Psoas muscle (tissue), 8 donors: Measurements from ENCODE around the gene DNASE2B. TPM values are rescaled to one million over a fixed set of nuclear protein-coding genes. Genes with fewer than 3 reads are reported as not detected.

Experiments used
- ATAC-seq, 4 donors: fragments of 200-7000 bp; cut with Tn5 transposase; one replicate each; pipeline ENCODE4 v1.9.1; 2020; ENCODE audit warnings: moderate library complexity in 3 of 4, mild to moderate bottlenecking in 2 of 4
- DNase-seq, 2 donors: peaks; one replicate each; pipeline ENCODE4 v3.0.0-alpha.2; 2020
- H3K27ac ChIP-seq: fragments of 200-600 bp; one replicate; pipeline ENCODE4 v1.8.0; 2022
- H3K27me3 ChIP-seq, 3 donors: fragments of 200-600 bp in 1 of 3; one replicate each; pipeline versions ENCODE4 v1.6.1 to v1.8.0; 2013 to 2022; ENCODE audit warnings: low read length in 2 of 3, mild to moderate bottlenecking in 2 of 3, moderate library complexity in 1 of 3; ENCODE audit not compliant: insufficient read depth in 3 of 3
- H3K36me3 ChIP-seq, 2 donors: fragments of 200-600 bp in 1 of 2; one replicate each; pipeline versions ENCODE4 v1.6.1 to v1.8.0; 2013 to 2022; ENCODE audit warnings: low read depth in 1 of 2, mild to moderate bottlenecking in 1 of 2, moderate library complexity in 1 of 2; ENCODE audit not compliant: insufficient read depth in 1 of 2
- H3K4me1 ChIP-seq: fragments of 200-600 bp; one replicate; pipeline ENCODE4 v1.8.0; 2022
- H3K4me3 ChIP-seq: fragments of 200-600 bp; one replicate; pipeline ENCODE4 v1.8.0; 2022; ENCODE audit warnings: mild to moderate bottlenecking
- H3K9me3 ChIP-seq: fragments of 200-600 bp; one replicate; pipeline ENCODE4 v1.8.0; 2022
- WGBS, 3 donors: extraction: QIAGEN DNeasy Blood & Tissue Kit; methylation state at CpG; one replicate each; pipeline versions ENCODE4 v1.1.6 to v1.1.7; 2013; 5-methylcytosine and 5-hydroxymethylcytosine counted together
- intact Hi-C, 2 donors: fragments of 100-400 bp; cut with DNase I; formaldehyde crosslinking; loops; one replicate each; pipeline versions ENCODE4 v1.11.0 to v1.14.2; 2022
- polyA plus RNA-seq, 3 donors: library from polyadenylated mRNA; stranded (reverse); fragments of 200-250 nt; gene quantifications; one replicate each; pipeline ENCODE4 v1.2.3, GENCODE V29; 2013
- total RNA-seq, 4 donors: library from RNA; stranded (reverse); fragmentation: NEBNext Ultra II Directional in 2 of 4; extraction: Animal tissue kit (Norgen Biotek cat#: 25700) in 2 of 4; gene quantifications; one replicate each; pipeline versions ENCODE4 v1.2.1 to v1.2.4, GENCODE V29; 2021 to 2023
- TF ChIP-seq, protein P1 (sequence below): fragments of 200-600 bp; IDR thresholded peaks from one replicate; pipeline ENCODE4 v1.8.0; 2022; ENCODE audit warnings: antibody characterized with exemption
- donor health status: healthy with polysubstance abuse.
- donor health status: DM: no; HTN: no; CAD: no; lungs with moderate emphysema.
- donor health status: Bipolar disorder and iron deficiency.
- donor health status: healthy.
- donor health status: DM: yes; HTN: yes; CAD: no.
- donor health status: DM: no; HTN: no; CAD: no.
- donor health status: DM: no; HTN: no; CAD: no.
- donor health status: DM: yes; HTN: yes; CAD: no.

The DNASE2B gene
- total and polyA plus RNA-seq, 7 donors: 0.18 to 3.1 (median 0.84) TPM; not detected in 2

GRCh38 chr1:84360316-84360715 is 38.0 kb upstream of the DNASE2B start:
- ATAC-seq: no peak
- 70 to 83% (median 82%) methylated on average over 1 of the region's 1 CpG for WGBS, 3 donors
- no peak overlapping the region for H3K4me3 ChIP-seq
- TF ChIP-seq, protein P1, sequence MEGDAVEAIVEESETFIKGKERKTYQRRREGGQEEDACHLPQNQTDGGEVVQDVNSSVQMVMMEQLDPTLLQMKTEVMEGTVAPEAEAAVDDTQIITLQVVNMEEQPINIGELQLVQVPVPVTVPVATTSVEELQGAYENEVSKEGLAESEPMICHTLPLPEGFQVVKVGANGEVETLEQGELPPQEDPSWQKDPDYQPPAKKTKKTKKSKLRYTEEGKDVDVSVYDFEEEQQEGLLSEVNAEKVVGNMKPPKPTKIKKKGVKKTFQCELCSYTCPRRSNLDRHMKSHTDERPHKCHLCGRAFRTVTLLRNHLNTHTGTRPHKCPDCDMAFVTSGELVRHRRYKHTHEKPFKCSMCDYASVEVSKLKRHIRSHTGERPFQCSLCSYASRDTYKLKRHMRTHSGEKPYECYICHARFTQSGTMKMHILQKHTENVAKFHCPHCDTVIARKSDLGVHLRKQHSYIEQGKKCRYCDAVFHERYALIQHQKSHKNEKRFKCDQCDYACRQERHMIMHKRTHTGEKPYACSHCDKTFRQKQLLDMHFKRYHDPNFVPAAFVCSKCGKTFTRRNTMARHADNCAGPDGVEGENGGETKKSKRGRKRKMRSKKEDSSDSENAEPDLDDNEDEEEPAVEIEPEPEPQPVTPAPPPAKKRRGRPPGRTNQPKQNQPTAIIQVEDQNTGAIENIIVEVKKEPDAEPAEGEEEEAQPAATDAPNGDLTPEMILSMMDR: no peak
- H3K9me3 ChIP-seq: no peaks in the 10 kb centered on the region
- intact Hi-C loops: loop anchor here in 1 of 2 donors (5.0 kb wide), 1 partner anchor 58 kb away; the partner anchor contains the start of gene SAMD13
- peaks cover 6% of the 10 kb centered on the region for H3K4me1 ChIP-seq
- no peaks in the 10 kb centered on the region for H3K27me3 ChIP-seq
- no peak for DNase-seq
- H3K36me3 ChIP-seq: no peaks in the 10 kb centered on the region
- no peak overlapping the region for H3K27ac ChIP-seq

DNA sequence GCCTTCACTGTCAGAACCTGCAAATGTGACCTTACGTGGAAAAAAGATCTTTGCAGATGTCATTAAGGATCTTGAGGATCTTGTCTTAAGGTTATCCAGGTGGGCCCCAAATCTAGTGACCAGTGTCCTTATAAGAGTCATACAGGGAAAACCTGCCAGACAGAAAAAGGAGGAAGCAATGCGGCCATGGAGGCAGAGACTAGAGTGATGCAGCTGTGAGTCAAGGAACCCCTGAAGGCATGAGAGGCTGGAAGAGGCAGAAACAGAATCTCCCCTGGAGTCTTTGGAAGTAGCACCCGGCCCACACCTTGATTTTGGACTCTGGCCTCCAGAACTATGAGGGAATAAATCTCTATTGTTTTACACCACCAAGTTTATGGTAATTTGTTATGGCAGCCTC is 36.5 kb upstream of the DNASE2B start:
- intact Hi-C loops: loop anchor here in 1 of 2 donors (5.0 kb wide), 1 partner anchor 59 kb away; the partner anchor contains the start of gene SAMD13
- no peak for ATAC-seq
- H3K4me1 ChIP-seq: peaks cover 14% of the 10 kb centered on the region
- H3K4me3 ChIP-seq: no peak overlapping the region
- no peak for DNase-seq
- H3K36me3 ChIP-seq: no peaks in the 10 kb centered on the region
- no peaks in the 10 kb centered on the region for H3K27me3 ChIP-seq
- TF ChIP-seq, protein P1: no peak
- H3K9me3 ChIP-seq: no peaks in the 10 kb centered on the region
- no peak overlapping the region for H3K27ac ChIP-seq
- WGBS, 3 donors: 92 to 96% (median 95%) methylated on average over 3 of the region's 3 CpGs

GRCh38 chr1:84363019-84363418 is 35.3 kb upstream of the DNASE2B start:
- Histone ChIP-seq H3K9me3 (no peaks in the 10 kb centered on the region), H3K4me3 (peak overlapping the region; percentile 48), H3K27me3 (no peaks in the 10 kb centered on the region), H3K36me3 (no peaks in the 10 kb centered on the region), H3K27ac (peak overlapping the region; percentile 64), H3K4me1 (peaks cover 14% of the 10 kb centered on the region)
- ATAC-seq (peak; percentile 42 to 79 (median 56)), DNase-seq (no peak)
- intact Hi-C loops: loop anchor here in 1 of 2 donors (5.0 kb wide), 1 partner anchor 61 kb away; the partner anchor contains the start of gene SAMD13
- TF ChIP-seq, protein P1: no peak
- whole genome bisulfite sequencing, 3 donors: 22 to 38% (median 23%) methylated on average over 5 of the region's 5 CpGs

GRCh38 chr1:84363622-84364021 is 34.7 kb upstream of the DNASE2B start:
- WGBS, 3 donors: 50 to 63% (median 56%) methylated on average over 5 of the region's 5 CpGs
- Histone ChIP-seq H3K36me3 (no peaks in the 10 kb centered on the region), H3K4me1 (peaks cover 14% of the 10 kb centered on the region), H3K9me3 (no peaks in the 10 kb centered on the region), H3K27ac (peak overlapping the region; percentile 64), H3K4me3 (peak overlapping the region; percentile 48), H3K27me3 (no peaks in the 10 kb centered on the region)
- TF ChIP-seq, protein P1: no peak
- ATAC-seq: peak in 2 of 4 donors; percentile 25 to 75
- intact Hi-C loops: loop anchor here in 1 of 2 donors (5.0 kb wide), 1 partner anchor 61 kb away; the partner anchor contains the start of gene SAMD13
- no peak for DNase-seq
